HL-60 (cell line): Measurements from ENCODE around the gene PPHLN1.

ENCODE experiments used
- DNase-seq, 2 experiments: peaks; one replicate each; pipeline ENCODE4 v3.0.0-alpha.2; 2010 to 2020; ENCODE audit warnings: low read depth in 1 of 2, low spot score in 1 of 2
- H3K27ac ChIP-seq: fragments of 250-450 bp; sonication (Bioruptor Pico); replicated peaks from 2 replicates; pipeline ENCODE4 v1.5.1; 2020; ENCODE audit warnings: mild to moderate bottlenecking, moderate library complexity
- H3K27me3 ChIP-seq: fragments of 250-450 bp; sonication (Bioruptor Pico); 2 replicates; pipeline ENCODE4 v1.5.1; 2021; ENCODE audit warnings: mild to moderate bottlenecking, moderate library complexity; ENCODE audit not compliant: insufficient read depth, poor library complexity, severe bottlenecking
- H3K4me3 ChIP-seq: replicated peaks from 2 replicates; pipeline ENCODE4 v1.5.1; 2011; ENCODE audit warnings: mild to moderate bottlenecking, control low read depth, low read length; ENCODE audit not compliant: insufficient read depth
- GABPA ChIP-seq: IDR thresholded peaks from 2 replicates; pipeline ENCODE4 v1.6.1; 2012; ENCODE audit warnings: low read depth
- POLR2AphosphoS5 ChIP-seq: IDR thresholded peaks from 2 replicates; pipeline ENCODE4 v1.6.1; 2012; ENCODE audit warnings: low read depth
- SPI1 ChIP-seq: IDR thresholded peaks from 2 replicates; pipeline ENCODE4 v1.6.1; 2012; ENCODE audit warnings: low read depth, mild to moderate bottlenecking, borderline replicate concordance
- TF ChIP-seq, protein P1 (sequence below): IDR thresholded peaks from one replicate; pipeline ENCODE4 v1.5.1; 2011; ENCODE audit warnings: low read length, control low read depth, inconsistent platforms; ENCODE audit not compliant: insufficient read depth
- TF ChIP-seq, protein P2 (sequence below): IDR thresholded peaks from 2 replicates; pipeline ENCODE4 v1.6.1; 2012; ENCODE audit warnings: low read depth; ENCODE audit not compliant: insufficient replicate concordance

The PPHLN1 gene

DNA sequence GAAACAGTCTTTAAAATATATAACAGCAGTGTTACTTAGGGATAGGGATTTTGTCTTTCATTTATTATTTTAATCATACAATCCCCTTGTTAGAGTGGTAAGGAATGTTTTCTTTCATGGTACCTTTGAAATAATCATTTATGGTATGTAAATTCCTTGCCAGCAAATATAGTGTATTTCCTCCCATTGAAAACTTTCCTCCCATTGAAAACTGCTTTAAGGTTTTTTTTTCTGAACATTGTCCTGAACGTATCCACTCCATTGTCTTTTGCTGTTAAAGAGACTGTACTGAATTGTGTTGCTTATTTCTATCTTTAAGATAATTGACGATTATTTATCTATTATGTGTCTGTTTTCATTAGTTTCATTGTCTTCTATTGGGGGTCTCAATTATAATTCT is 83.5 kb downstream of the PPHLN1 start:
- H3K27me3 ChIP-seq, result no peaks in the 10 kb centered on the region
- H3K27ac ChIP-seq, result no peak overlapping the region
- no peak for DNase-seq
- no peak overlapping the region for H3K4me3 ChIP-seq
- TF ChIP-seq, protein P1, sequence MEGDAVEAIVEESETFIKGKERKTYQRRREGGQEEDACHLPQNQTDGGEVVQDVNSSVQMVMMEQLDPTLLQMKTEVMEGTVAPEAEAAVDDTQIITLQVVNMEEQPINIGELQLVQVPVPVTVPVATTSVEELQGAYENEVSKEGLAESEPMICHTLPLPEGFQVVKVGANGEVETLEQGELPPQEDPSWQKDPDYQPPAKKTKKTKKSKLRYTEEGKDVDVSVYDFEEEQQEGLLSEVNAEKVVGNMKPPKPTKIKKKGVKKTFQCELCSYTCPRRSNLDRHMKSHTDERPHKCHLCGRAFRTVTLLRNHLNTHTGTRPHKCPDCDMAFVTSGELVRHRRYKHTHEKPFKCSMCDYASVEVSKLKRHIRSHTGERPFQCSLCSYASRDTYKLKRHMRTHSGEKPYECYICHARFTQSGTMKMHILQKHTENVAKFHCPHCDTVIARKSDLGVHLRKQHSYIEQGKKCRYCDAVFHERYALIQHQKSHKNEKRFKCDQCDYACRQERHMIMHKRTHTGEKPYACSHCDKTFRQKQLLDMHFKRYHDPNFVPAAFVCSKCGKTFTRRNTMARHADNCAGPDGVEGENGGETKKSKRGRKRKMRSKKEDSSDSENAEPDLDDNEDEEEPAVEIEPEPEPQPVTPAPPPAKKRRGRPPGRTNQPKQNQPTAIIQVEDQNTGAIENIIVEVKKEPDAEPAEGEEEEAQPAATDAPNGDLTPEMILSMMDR, result no peak
- TF ChIP-seq SPI1, result no peak
- TF ChIP-seq, protein P2, sequence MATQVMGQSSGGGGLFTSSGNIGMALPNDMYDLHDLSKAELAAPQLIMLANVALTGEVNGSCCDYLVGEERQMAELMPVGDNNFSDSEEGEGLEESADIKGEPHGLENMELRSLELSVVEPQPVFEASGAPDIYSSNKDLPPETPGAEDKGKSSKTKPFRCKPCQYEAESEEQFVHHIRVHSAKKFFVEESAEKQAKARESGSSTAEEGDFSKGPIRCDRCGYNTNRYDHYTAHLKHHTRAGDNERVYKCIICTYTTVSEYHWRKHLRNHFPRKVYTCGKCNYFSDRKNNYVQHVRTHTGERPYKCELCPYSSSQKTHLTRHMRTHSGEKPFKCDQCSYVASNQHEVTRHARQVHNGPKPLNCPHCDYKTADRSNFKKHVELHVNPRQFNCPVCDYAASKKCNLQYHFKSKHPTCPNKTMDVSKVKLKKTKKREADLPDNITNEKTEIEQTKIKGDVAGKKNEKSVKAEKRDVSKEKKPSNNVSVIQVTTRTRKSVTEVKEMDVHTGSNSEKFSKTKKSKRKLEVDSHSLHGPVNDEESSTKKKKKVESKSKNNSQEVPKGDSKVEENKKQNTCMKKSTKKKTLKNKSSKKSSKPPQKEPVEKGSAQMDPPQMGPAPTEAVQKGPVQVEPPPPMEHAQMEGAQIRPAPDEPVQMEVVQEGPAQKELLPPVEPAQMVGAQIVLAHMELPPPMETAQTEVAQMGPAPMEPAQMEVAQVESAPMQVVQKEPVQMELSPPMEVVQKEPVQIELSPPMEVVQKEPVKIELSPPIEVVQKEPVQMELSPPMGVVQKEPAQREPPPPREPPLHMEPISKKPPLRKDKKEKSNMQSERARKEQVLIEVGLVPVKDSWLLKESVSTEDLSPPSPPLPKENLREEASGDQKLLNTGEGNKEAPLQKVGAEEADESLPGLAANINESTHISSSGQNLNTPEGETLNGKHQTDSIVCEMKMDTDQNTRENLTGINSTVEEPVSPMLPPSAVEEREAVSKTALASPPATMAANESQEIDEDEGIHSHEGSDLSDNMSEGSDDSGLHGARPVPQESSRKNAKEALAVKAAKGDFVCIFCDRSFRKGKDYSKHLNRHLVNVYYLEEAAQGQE, result no peak
- no peak for TF ChIP-seq GABPA
- no peak for TF ChIP-seq POLR2AphosphoS5

DNA sequence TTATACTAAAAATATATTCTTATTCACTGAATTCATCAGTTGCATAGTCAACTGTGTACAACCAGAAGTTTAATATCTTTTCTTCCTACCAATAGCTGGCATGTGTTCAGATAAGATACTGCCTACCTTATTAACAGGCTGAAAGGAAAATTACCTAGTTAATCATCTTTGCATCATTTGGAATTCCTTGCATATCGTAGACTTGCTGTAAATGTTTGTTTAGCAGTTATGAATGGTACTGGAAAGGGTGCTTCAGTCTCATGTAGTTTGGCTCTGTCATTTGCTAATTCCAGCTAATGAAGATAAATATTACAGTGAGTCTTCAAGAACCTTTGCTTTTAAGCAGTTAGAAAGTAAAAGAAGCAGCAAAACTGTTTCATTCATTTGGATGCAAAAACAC is 84.4 kb downstream of the PPHLN1 start:
- no peak for DNase-seq
- no peak overlapping the region for H3K27ac ChIP-seq
- TF ChIP-seq SPI1 (no peak), POLR2AphosphoS5 (no peak), GABPA (no peak)
- TF ChIP-seq, protein P2, result no peak
- TF ChIP-seq, protein P1, result no peak
- no peak overlapping the region for H3K4me3 ChIP-seq
- H3K27me3 ChIP-seq, result no peaks in the 10 kb centered on the region

DNA sequence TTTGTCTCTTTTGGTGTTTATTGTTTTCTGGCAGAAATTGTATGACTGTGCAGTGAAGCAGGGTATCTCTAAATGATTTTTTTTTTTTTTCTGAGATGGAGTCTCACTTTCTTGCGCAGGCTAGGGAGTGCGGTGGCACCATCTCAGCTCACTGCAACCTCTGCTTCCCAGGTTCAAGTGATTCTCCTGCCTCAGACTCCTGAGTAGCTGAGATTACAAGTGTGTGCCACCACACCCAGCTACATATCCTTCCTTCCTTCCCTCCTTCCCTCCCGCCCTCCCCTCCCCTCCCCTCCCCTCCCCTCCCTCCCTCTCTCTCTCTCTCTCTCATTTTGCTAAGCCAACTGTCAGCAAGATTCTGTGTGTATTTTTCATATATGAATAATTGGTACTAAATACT is 94.4 kb downstream of the PPHLN1 start:
- DNase-seq, result no peak
- Histone ChIP-seq H3K4me3 (no peak overlapping the region), H3K27me3 (no peaks in the 10 kb centered on the region), H3K27ac (no peak overlapping the region)
- TF ChIP-seq, protein P2, result no peak
- TF ChIP-seq SPI1, result no peak
- no peak for TF ChIP-seq GABPA
- TF ChIP-seq, protein P1, result no peak
- no peak for TF ChIP-seq POLR2AphosphoS5
